NCI-H526 treated with DMSO at 0.1 percent for 48 hours (cell line): Measurements from ENCODE around the gene UBR7.
A peak's percentile ranks its signal among the peaks of the same experiment; 100 is the strongest.
"Not testable (repeated sequence)": the region's sequence is repeated elsewhere in the genome, so short reads cannot be mapped to it uniquely, and the experiment has no call there.

Experiments used
- DNase-seq: peaks from one replicate; lab custom pipeline; 2025; lab: John Stamatoyannopoulos, UW

The UBR7 gene

GRCh38 chr14:93206793-93207467, at the start of gene UBR7, which contains the start of gene GON7:
UBR7 (plus strand) TSS chr14:93207256; CDS start chr14:93207292, 36 bp downstream.
GON7 (minus strand) TSS chr14:93207065; CDS start chr14:93207037, 28 bp downstream.
- peak; percentile 93 for DNase-seq

GRCh38 chr14:93158349-93158748, 48.7 kb upstream of the UBR7 start:
- DNase-seq = not testable (repeated sequence)

GRCh38 chr14:93159625-93160352, 47.3 kb upstream of the UBR7 start:
- DNase-seq = not testable (repeated sequence)

GRCh38 chr14:93160353-93160801, 46.7 kb upstream of the UBR7 start:
- no peak for DNase-seq

- no peak for DNase-seq
Observed at GRCh38 chr14:93161411-93161940, 45.6 kb upstream of the UBR7 start.

- no peak for DNase-seq
Observed at GRCh38 chr14:93163564-93163963, 43.5 kb upstream of the UBR7 start.

GRCh38 chr14:93165271-93166265, 41.5 kb upstream of the UBR7 start:
- not testable (repeated sequence) for DNase-seq

GRCh38 chr14:93168610-93169009, 38.4 kb upstream of the UBR7 start:
- DNase-seq = not testable (repeated sequence)

- not testable (repeated sequence) for DNase-seq
Observed at GRCh38 chr14:93169619-93170018, 37.4 kb upstream of the UBR7 start.

GRCh38 chr14:93170141-93170540, 36.9 kb upstream of the UBR7 start:
- DNase-seq = not testable (repeated sequence)

GRCh38 chr14:93171376-93171775, 35.7 kb upstream of the UBR7 start:
- DNase-seq = no peak

GRCh38 chr14:93173943-93174395, 33.1 kb upstream of the UBR7 start:
- DNase-seq = no peak

GRCh38 chr14:93174731-93175130, 32.3 kb upstream of the UBR7 start:
- DNase-seq = not testable (repeated sequence)

- no peak for DNase-seq
Observed at GRCh38 chr14:93175492-93175891, 31.6 kb upstream of the UBR7 start.

- no peak for DNase-seq
Observed at GRCh38 chr14:93183596-93184317, 23.3 kb upstream of the UBR7 start.

- DNase-seq = peak; percentile 59
Observed at GRCh38 chr14:93184391-93185348, 22.4 kb upstream of the UBR7 start, which contains the start of the genes LYSET and MOAP1. LYSET (plus strand) TSS chr14:93185317; CDS start chr14:93185406, 89 bp downstream. MOAP1 (minus strand) TSS chr14:93184897; CDS start chr14:93184242, 655 bp downstream.

GRCh38 chr14:93185349-93185720, 21.7 kb upstream of the UBR7 start:
- DNase-seq = no peak

GRCh38 chr14:93186466-93186865, 20.6 kb upstream of the UBR7 start:
- DNase-seq = no peak

GRCh38 chr14:93186956-93187355, 20.1 kb upstream of the UBR7 start:
- DNase-seq = no peak
